ENCODE measurements around the gene AKT3. TPM values are rescaled to one million over a fixed set of nuclear protein-coding genes. Genes with fewer than 3 reads are reported as not detected.

AKT3 gene
- polyA plus RNA-seq, 1 experiment, result 34.9 TPM

- DNase-seq (ENCODE audit: low read depth, low spot score), result no peak
- POLR2A ChIA-PET, result interaction anchor here (0.6 kb wide), 1 partner anchor 19 kb away, joined by 3 read pairs; no protein-coding TSS in a partner anchor
- Histone ChIP-seq H3K27ac (ENCODE audit: low read depth, low read length) (no peak overlapping the region), H3K9me3 (ENCODE audit: control insufficient read depth, insufficient read depth, low read length) (no peaks in the 10 kb centered on the region), H3K27me3 (ENCODE audit: control insufficient read depth, insufficient read depth, low read length) (no peaks in the 10 kb centered on the region), H3K4me3 (ENCODE audit: low read depth, low read length) (no peak overlapping the region)
- no peak for TF ChIP-seq CTCF (IDR thresholded peaks at IDR 0.05; ENCODE audit: low read depth, low read length)
- CTCF ChIA-PET, result no interaction called here
Measured at GRCh38 chr1:243549108-243549507, 300.9 kb downstream of the AKT3 start.

GRCh38 chr1:243548516-243548915 lies 301.5 kb downstream of the AKT3 start:
- ChIA-PET POLR2A (interaction anchor here (0.6 to 0.7 kb wide), 2 partner anchors 20 to 24 kb away, joined by 3 read pairs; no protein-coding TSS in a partner anchor), CTCF (no interaction called here)
- Histone ChIP-seq H3K27me3 (ENCODE audit: control insufficient read depth, insufficient read depth, low read length) (no peaks in the 10 kb centered on the region), H3K27ac (ENCODE audit: low read depth, low read length) (no peak overlapping the region), H3K9me3 (ENCODE audit: control insufficient read depth, insufficient read depth, low read length) (no peaks in the 10 kb centered on the region), H3K4me3 (ENCODE audit: low read depth, low read length) (no peak overlapping the region)
- TF ChIP-seq CTCF (IDR thresholded peaks at IDR 0.05; ENCODE audit: low read depth, low read length), result no peak
- no peak for DNase-seq (ENCODE audit: low read depth, low spot score)

GRCh38 chr1:243547891-243548290 lies 302.2 kb downstream of the AKT3 start:
- Histone ChIP-seq H3K27ac (ENCODE audit: low read depth, low read length) (no peak overlapping the region), H3K4me3 (ENCODE audit: low read depth, low read length) (no peak overlapping the region), H3K9me3 (ENCODE audit: control insufficient read depth, insufficient read depth, low read length) (no peaks in the 10 kb centered on the region), H3K27me3 (ENCODE audit: control insufficient read depth, insufficient read depth, low read length) (no peaks in the 10 kb centered on the region)
- ChIA-PET CTCF (interaction anchor here (0.9 kb wide), 1 partner anchor 751 kb away, joined by 3 read pairs; no protein-coding TSS in a partner anchor), POLR2A (interaction anchor here (0.7 kb wide), 1 partner anchor 23 kb away, joined by 3 read pairs; no protein-coding TSS in a partner anchor)
- no peak for TF ChIP-seq CTCF (IDR thresholded peaks at IDR 0.05; ENCODE audit: low read depth, low read length)
- no peak for DNase-seq (ENCODE audit: low read depth, low spot score)

- Histone ChIP-seq H3K27me3 (ENCODE audit: control insufficient read depth, insufficient read depth, low read length) (no peaks in the 10 kb centered on the region), H3K27ac (ENCODE audit: low read depth, low read length) (no peak overlapping the region), H3K4me3 (ENCODE audit: low read depth, low read length) (no peak overlapping the region), H3K9me3 (ENCODE audit: control insufficient read depth, insufficient read depth, low read length) (no peaks in the 10 kb centered on the region)
- ChIA-PET CTCF (interaction anchor here (1.2 to 1.4 kb wide), 2 partner anchors 203 kb away, joined by 3 read pairs; no protein-coding TSS in a partner anchor), POLR2A (no interaction called here)
- no peak for DNase-seq (ENCODE audit: low read depth, low spot score)
- TF ChIP-seq CTCF (IDR thresholded peaks at IDR 0.05; ENCODE audit: low read depth, low read length), result no peak
Measured at GRCh38 chr1:243546457-243546856, 303.6 kb downstream of the AKT3 start.

GRCh38 chr1:243543501-243543900 lies 306.5 kb downstream of the AKT3 start:
- CTCF ChIA-PET, result no interaction called here
- Histone ChIP-seq H3K9me3 (ENCODE audit: control insufficient read depth, insufficient read depth, low read length) (no peaks in the 10 kb centered on the region), H3K4me3 (ENCODE audit: low read depth, low read length) (no peak overlapping the region), H3K27me3 (ENCODE audit: control insufficient read depth, insufficient read depth, low read length) (no peaks in the 10 kb centered on the region), H3K27ac (ENCODE audit: low read depth, low read length) (no peak overlapping the region)
- TF ChIP-seq CTCF (IDR thresholded peaks at IDR 0.05; ENCODE audit: low read depth, low read length), result no peak
- POLR2A ChIA-PET, result no interaction called here
- no peak for DNase-seq (ENCODE audit: low read depth, low spot score)
